NCI-H1436 treated with DMSO at 0.1 percent for 48 hours (cell line): Measurements from ENCODE around the gene WFDC10A.
"Not testable (repeated sequence)": the region's sequence is repeated elsewhere in the genome, so short reads cannot be mapped to it uniquely, and the experiment has no call there.

Experiments
- DNase-seq: peaks from one replicate; lab custom pipeline; 2025; lab: John Stamatoyannopoulos, UW

WFDC10A gene

DNA sequence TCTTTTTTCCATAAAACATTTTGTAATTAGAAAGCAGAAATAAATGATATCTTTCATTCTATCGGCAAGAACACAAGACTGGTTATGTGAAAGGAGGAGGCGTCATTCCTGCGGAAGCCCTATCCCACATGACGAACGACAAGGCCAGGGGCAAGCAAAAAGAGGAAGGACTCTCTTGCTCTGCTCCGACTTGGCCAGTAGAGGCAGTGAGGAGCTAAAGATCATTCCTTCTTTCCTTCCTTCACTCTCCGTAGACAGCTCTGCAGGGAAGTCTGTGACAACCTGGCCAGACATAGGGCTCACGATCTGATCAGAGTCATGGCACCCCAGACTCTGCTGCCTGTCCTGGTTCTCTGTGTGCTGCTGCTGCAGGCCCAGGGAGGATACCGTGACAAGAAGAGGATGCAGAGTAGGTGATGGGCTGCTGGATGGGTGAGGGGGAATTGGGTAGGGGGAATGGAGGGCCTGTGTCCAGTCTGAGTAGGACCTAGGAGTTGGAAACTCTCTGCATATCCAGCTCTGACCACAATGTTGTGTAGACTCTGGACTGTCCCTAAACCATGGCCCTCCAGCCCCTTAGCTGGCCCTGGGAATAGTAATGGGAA, at the start of gene WFDC10A:
TSS of gene WFDC10A (plus strand) at position 244 of the 605 bp plus-strand sequence. CDS start at position 319, 75 bp downstream.
- DNase-seq, result no peak

- no peak for DNase-seq
Observed at GRCh38 chr20:45581702-45582101, 47.8 kb upstream of the WFDC10A start.

- DNase-seq, result no peak
Observed at GRCh38 chr20:45583502-45583901, 46.0 kb upstream of the WFDC10A start.

GRCh38 chr20:45584294-45584693, 45.2 kb upstream of the WFDC10A start:
- DNase-seq, result not testable (repeated sequence)

- not testable (repeated sequence) for DNase-seq
Observed at GRCh38 chr20:45585986-45586385, 43.6 kb upstream of the WFDC10A start.

DNA sequence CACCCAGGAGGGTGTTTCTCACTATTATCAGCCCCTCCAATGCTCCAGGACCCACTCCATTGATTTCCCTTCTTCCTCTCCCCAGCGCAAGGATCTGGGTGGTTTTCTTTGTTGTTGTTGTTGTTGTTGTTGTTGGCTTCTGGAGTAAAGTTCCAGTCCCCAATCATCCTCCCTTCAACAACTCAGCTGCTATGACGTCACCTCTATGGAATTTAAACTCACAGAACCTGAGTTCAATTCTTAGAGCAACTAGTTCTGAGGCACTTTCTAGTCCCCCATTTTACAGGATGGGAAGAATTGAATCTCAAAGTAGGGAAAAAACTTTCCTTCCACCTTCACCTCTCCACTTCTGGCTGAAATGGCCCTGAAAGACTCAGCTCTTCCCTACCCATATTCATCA, 40.7 kb upstream of the WFDC10A start:
- DNase-seq, result no peak

DNA sequence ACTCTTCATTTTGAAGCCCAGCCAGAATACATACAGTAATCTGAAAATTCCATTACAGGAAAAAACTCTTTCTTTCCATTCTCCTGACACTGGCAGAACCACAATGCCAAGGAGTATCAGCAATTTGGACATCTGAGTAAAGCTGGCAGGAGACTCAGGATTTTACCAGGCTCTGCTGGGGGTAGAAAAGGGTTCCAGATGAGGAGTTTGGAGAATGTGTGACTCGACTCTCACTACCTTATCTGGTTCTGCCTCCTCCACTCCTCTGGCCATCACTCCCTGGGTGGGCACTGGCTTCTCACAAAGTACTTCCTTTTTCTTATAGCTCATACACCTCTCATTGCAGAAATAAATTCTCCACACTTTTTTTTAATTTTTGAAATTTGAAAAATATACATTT, 39.8 kb upstream of the WFDC10A start:
- no peak for DNase-seq

DNA sequence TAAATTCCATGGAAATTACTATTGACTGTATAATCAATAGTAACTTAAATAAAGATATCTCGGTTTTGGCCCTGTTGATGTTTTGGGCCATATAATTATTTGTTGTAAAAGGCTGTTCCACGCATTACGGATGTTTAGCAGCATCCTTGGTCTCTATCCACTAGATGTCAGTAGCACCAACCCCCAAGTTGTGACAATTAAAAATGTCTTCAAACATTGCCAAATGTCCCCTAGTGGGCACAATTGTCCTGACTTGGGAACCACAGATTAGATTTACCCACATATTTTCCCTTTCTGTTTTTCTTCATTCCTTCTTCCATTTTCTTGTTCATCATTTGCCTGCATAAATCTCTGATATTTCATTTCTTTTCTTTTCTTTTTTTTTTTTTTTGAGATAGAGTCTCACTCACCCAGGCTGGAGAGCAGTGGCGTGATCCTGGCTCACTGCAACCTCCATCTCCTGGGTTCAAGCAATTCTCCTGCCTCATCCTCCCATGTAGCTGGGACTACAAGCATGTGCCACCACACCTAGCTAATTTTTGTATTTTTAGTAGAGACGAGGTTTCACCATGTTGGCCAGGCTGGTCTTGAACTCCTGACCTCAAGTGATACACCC, 36.9 kb upstream of the WFDC10A start:
- no peak for DNase-seq

- DNase-seq, result no peak
Observed at GRCh38 chr20:45593498-45593897, 36.0 kb upstream of the WFDC10A start.

DNA sequence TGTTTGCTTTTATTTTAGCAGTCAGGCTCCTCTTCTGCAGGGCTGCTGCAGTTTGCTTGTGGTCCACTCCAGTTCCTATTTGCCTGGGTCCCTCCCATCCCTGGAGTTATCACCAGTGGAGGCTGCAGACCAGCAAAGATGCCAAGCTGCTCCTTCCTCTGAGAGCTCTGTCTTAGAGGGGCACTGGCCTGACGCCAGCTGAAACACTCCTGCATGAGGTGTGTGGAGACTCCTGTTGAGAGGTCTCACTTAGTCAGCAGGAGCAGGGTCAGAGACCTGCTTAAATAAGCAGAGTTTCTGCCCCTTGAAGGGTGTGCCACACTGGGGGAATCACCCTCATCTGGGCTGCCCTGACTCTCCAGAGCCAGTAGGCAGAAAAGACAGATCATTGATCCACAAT, 34.3 kb upstream of the WFDC10A start:
- DNase-seq, result no peak

- DNase-seq, result no peak
Observed at GRCh38 chr20:45607810-45608209, 21.7 kb upstream of the WFDC10A start.

DNA sequence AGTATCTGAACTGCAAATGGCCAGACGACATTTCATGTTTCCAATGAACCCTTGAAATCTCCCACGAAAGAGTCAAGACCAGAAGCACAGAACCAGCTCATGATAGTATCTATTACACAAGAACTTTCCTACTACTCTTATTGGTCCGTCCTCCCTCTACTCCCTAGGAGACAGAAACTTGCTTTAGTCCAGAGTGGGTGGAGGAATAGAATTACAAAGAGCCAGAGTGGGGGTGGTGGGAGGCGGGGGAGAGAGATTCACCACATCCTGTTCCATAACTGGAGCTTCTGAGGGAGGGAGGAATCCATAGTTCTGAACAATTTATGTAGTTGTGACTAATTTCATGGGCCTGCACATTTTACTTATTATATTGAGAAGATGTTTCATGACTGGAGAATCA, 18.5 kb upstream of the WFDC10A start:
- DNase-seq, result no peak

DNA sequence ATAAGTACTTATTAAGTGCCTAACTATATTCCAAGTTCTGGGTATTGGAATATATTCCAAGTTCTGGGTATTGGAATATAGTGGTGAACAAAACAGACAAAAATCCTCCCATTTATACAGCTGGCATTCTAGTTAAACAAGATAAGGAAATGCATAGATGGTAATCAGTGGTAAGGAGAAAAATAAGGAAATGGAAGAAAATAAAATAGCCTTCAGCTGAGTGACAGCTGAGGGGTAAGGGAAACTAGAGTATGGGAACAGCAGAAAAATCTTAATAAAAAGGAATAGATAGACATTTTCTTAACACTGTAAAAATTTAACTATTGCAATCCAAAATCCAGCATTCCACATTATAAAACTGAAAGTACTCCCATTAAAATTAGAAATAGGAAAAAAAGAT, 17.2 kb upstream of the WFDC10A start:
- no peak for DNase-seq

- no peak for DNase-seq
Observed at GRCh38 chr20:45617591-45617990, 11.9 kb upstream of the WFDC10A start.

GRCh38 chr20:45621593-45621992, 7.9 kb upstream of the WFDC10A start:
- DNase-seq, result no peak

DNA sequence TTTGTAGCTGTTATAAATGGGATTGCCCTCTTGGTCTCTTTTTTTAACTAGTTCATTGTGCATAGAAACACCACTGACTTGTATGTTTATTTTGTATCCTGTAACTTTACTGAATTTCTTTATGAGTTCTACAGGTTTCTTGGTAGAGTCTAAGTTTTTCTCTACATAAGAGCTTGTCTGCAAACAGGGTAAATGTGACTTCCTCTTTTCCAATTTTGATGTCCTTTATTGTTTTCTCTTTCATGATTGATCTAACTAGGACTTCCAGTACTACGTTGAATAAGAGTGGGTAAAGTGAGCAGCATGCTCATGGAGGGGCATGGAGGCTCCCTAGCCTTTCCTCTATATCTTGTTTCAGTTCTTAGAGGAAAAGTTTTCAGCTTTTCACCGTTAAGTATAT, 3.0 kb upstream of the WFDC10A start:
- no peak for DNase-seq

DNA sequence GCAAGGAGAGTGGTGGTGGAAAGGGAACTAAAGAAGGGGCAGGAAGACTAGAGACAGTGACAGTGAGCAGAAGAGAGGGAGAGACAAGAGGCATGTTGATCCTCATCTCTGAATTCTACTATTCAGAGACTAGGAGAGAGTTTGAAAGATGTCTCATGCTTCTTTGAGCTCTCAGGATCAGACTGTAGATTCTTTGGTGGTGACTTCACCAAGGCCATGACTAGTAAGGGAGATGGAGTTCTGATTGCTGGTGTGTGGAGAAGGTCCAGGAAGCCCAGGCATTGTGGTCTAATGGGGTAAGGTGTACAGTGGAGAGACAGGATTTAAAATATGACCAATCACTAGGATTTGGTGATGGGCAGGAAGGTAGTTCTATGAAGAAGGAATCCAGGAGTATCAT, 832 bp downstream of the WFDC10A start:
- DNase-seq, result no peak

DNA sequence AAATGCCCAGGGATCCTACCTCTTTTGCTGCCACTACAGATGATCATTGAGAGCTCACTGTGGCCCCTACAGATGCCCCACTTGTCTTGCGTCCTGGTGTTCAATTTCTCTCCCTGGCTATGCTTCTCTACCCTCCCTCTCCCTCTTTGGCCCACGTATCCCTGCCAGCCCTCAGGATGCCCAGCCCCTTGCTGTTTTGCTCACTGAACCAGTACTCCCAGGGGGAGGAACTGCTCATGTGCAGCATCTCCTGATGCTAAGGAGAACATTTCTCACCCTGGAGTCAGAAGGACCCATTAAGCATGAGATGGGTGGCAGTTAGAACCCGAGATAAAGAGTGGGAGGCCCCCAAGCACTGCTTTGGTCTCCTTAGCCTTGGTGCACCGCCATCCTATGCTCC, 1.6 kb downstream of the WFDC10A start, which contains the start of gene WFDC9:
TSS of gene WFDC9 (minus strand) at position 101 of the 400 bp plus-strand sequence. CDS start 21,103 bp downstream, outside the sequence.
- DNase-seq, result no peak

DNA sequence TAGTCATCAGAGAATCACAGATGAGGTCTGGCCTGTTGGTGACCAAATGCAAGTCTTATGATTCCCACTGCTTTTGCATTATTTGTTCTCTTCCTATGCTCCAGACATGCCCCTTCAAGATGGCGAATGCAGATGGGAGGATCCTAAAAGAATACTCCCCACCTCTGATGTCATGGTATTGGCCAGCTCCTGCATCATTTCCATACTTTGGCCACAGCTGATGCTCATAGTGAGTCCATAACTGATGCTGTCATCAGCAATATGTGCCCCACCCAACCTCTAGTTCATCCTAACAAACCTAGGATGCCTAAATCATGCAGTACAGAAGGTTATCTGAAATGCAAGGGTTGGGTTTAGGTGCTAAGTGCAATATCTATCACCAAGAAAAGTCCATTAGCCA, 7.0 kb downstream of the WFDC10A start:
- no peak for DNase-seq

DNA sequence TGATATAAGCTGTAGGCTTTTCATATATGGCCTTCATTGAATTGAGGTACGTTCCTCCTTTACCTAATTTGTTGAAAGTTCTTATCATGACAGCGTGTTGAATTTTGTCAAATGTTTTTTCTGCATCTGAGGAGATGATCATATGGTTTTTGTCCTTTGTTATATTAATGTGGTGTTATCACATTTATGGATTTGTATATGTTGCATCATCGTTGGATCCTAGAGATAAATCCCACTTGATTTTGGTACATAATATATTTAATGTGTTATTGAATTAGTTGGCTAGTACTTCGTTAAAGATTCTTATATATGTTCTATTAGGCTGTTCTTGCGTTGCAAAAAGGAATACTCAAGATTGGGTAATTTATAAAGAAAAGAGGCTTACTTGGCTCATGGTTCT, 10.1 kb downstream of the WFDC10A start:
- no peak for DNase-seq

- not testable (repeated sequence) for DNase-seq
Observed at GRCh38 chr20:45641076-45641475, 11.5 kb downstream of the WFDC10A start.

GRCh38 chr20:45645869-45646268, 16.3 kb downstream of the WFDC10A start:
- not testable (repeated sequence) for DNase-seq

DNA sequence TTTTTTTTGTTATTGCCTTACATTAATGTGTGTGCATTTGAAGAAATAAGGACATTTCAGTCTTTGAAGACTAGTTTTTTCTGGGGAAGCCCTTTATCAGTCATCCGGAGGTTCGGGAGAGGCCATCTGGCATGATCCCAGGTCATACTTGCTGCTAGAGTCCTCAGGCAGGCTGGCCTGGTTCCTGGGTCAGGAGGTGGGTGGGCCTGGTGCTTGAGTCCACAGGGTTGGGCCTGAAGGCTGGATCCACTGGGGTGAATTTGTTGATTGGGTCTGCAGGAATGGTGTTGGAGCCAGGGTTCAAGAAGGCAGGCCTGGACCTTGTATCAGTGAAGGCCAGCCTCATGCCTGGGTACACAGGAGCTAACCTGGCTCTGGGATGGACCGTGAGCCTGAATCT, 17.3 kb downstream of the WFDC10A start:
- no peak for DNase-seq
